HG03135 (cell line): Measurements from ENCODE around the gene JOSD1.

Experiments used
- ATAC-seq: cut with Tn5 transposase; IDR thresholded peaks from one replicate; pipeline ENCODE4 v1.9.1; 2021; ENCODE audit warnings: mild to moderate bottlenecking, moderate library complexity; ENCODE audit not compliant: unreplicated experiment

JOSD1 gene

DNA sequence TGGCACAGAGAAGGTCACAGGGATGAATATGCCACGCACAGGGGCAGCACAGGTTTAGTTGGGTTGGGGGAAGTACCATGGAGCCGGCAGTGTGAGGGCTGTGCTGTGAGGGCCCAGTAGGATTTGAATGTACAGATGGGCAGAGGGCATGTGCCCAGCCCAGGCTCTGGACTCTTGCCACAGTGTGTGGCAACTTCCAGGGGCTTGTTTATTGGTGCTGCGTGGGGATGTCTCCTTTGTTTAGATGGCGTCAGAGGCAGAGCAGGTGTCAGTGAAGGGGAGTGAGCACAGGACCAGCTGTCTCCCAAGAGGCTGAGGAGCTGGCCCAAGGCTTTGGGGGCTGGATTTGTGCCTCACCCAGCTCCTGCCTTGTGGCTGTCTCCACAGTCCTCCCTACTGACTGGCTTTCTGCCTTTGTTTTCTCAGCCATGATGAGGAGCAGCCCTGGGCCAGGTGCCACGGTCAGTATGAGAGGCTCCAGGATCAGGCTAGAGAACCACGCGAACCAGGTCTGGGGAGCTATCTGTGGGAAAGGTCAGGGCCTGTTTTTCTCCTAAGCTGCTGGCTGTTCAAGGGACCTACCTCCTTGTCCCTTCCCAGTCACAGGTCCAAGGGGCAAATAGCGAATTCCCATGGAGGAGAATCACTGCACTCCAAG lies 33.1 kb upstream of the JOSD1 start:
- ATAC-seq = no peak

- no peak for ATAC-seq
Measured at GRCh38 chr22:38733329-38733723, 32.6 kb upstream of the JOSD1 start.

DNA sequence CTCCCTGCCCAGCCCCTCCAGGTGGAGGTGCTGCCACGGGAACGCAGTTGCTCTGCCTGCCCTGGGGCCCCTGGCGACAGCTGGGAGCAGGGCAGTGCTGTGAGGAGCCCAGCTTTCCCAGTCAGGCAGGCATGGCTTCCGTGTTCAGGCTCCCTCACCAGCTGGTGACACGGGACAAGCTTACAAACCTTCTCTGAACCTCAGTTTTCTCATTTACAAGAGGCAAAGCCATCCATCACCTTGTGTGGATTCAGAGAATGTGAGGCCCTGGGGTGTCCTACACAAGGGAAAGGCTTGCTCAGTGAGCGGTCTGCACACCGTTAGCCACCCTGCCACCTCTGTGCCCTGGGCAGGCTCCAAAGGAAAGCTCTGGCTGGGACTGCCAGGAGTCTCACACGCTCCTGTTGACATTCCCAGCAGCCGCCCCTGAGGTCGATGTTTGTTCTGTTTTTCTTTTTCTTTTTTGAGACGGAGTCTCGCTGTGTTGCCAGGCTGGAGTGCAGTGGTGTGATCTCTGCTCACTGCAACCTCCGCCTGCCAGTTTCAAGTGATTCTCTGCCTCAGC lies 31.6 kb upstream of the JOSD1 start:
- no peak for ATAC-seq

- no peak for ATAC-seq
Measured at GRCh38 chr22:38731703-38732161, 31.0 kb upstream of the JOSD1 start.

- no peak for ATAC-seq
Measured at GRCh38 chr22:38730411-38730871, 29.7 kb upstream of the JOSD1 start.

DNA sequence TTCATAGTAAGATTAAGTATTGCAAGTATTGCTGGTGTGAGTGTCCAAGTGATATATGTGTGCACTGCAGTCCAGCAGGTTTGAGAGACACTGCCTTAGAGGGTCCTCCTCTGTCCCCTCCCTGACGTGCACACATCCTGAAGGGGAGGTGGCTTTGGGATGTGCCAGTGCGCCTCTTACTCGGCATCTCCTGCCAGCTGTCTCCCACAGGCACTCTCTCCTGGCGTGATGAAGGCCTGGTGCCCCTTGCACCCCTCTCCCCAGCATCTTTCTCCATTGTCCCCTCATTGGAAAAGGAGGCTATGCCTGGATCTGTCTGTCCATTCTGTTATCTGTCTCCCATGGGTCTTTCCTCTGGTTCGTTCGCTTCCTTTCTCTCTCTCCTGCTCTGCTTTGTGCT lies 29.2 kb upstream of the JOSD1 start:
- ATAC-seq = no peak

DNA sequence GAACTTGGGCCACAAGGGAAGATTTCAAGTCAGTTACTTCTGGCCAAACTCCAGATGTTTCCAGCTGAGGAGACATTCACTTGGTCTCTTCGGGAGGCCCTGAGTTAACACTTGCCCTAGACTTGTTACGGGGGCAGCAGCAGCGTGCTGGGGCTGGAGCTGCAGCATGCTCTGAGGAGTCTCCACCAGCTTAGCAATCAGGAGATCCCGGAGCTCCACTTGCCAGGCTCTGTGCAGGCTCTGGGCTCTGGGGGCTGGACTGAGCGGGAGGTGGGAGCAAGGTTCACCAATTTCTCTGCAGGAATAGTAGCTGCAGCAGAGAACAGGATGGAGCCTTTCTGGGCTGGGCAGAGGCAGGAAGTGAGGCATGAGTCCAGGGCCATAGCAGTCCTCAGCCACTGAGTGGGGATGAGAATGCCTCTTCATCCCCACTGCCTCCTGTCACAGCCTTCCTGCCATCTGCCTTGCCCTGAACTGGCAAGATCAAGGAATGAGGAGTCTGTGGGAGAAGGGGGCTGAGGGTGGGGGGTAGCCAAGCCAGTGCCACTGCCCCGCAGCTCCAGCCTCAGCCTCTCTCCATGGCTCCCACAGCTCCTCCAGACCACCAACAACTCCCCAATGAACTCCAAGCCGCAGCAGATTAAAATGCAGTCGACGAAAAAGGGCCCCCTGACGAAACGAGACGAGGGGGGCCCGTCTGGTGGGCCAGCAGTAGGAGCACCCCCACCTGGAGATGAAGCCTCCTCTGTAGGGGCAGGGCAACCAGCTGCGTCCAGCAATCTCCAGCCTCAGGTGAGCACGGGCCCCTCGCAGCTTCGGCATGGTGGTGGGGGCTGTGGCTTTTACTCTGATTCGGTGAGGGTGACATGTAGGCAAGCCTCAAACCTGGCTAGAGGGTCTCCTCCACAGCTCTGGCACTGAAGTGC lies 28.4 kb upstream of the JOSD1 start:
- no peak for ATAC-seq

GRCh38 chr22:38727530-38728451 lies 27.0 kb upstream of the JOSD1 start:
- ATAC-seq = no peak

DNA sequence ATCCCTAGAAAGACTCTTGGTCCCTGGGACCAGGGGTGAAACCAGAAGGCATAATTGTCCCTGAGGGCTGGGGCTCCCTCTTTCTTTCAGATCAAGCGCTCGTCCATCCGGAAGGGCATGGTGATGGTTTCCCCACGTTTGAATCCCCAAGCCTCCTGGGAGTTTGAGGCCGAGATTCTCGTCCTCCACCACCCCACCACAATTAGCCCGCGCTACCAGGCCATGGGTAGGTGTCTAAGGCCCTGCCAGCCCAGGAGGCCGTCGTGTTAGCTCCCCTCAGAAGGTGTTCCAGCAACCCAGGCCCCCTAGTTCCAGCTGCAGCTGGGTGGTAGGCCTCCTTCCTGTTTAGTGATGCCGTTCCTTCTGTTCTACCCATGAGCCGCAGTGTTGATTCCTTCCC lies 26.4 kb upstream of the JOSD1 start:
- no peak for ATAC-seq

- no peak for ATAC-seq
Measured at GRCh38 chr22:38725900-38726655, 25.3 kb upstream of the JOSD1 start.

GRCh38 chr22:38724926-38725571 lies 24.3 kb upstream of the JOSD1 start:
- no peak for ATAC-seq

GRCh38 chr22:38724176-38724575 lies 23.4 kb upstream of the JOSD1 start:
- ATAC-seq = no peak

GRCh38 chr22:38721551-38721950 lies 20.8 kb upstream of the JOSD1 start:
- ATAC-seq = no peak

DNA sequence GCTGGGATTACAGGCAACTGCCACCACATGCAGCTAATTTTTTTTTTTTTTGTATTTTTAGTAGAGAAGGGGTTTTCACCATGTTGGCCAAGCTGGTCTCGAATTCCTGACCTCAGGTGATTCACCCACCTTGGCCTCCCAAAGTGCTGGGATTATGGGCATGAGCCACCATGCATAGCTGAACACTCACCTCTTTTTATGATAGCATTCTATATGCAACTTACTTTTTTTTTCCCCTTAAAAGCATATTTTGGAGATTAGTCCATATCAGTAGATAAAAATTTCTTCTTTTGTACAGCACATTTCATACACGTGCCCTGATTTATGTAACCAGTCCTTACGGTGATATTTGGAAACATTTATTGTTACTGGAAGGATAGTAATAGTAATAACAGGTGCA lies 19.6 kb upstream of the JOSD1 start:
- no peak for ATAC-seq

GRCh38 chr22:38719196-38719595 lies 18.5 kb upstream of the JOSD1 start:
- no peak for ATAC-seq

- ATAC-seq = no peak
Measured at GRCh38 chr22:38718414-38718813, 17.7 kb upstream of the JOSD1 start.

- no peak for ATAC-seq
Measured at GRCh38 chr22:38717244-38717643, 16.5 kb upstream of the JOSD1 start.

GRCh38 chr22:38716826-38717225 lies 16.1 kb upstream of the JOSD1 start:
- no peak for ATAC-seq

GRCh38 chr22:38716271-38716670 lies 15.5 kb upstream of the JOSD1 start:
- ATAC-seq = no peak
